SK-N-DZ (cell line): Measurements from ENCODE around the gene RNF225.
"Not testable (repeated sequence)": the region's sequence is repeated elsewhere in the genome, so short reads cannot be mapped to it uniquely, and the experiment has no call there.

Experiments
- DNase-seq: peaks from one replicate; pipeline ENCODE4 v3.0.0-alpha.2; 2015; ENCODE audit warnings: low spot score
- small RNA-seq, 2 experiments: library from RNA; depleted of rRNA; stranded (forward); fragments of <200 nt; gene quantifications; one replicate each; pipeline ENCODE3, GENCODE V24; 2014

The RNF225 gene

DNA sequence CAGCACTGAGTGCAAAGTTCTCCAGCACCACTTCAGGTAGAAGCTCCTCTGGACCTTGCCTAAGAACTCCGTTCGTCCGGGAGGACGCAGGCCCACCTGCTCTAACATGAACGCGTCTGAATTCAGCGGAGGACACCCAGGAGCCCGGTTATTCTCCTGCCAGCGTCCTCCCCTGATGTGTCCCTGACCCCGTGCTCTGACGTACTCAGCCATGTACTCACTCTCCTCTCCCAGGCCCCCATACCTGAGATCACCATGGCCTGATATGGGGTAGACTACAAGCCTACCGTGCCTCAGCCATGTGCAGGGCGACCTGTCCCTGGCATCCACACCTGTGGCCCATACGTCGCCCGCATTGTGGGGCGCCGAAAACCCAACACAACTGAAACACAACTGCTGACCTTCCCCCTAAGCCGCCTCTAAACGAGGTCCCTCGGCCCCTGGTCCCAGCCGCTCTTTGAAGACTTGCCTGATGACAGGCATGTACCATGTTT, 12.2 kb downstream of the RNF225 start:
- DNase-seq: no peak

DNA sequence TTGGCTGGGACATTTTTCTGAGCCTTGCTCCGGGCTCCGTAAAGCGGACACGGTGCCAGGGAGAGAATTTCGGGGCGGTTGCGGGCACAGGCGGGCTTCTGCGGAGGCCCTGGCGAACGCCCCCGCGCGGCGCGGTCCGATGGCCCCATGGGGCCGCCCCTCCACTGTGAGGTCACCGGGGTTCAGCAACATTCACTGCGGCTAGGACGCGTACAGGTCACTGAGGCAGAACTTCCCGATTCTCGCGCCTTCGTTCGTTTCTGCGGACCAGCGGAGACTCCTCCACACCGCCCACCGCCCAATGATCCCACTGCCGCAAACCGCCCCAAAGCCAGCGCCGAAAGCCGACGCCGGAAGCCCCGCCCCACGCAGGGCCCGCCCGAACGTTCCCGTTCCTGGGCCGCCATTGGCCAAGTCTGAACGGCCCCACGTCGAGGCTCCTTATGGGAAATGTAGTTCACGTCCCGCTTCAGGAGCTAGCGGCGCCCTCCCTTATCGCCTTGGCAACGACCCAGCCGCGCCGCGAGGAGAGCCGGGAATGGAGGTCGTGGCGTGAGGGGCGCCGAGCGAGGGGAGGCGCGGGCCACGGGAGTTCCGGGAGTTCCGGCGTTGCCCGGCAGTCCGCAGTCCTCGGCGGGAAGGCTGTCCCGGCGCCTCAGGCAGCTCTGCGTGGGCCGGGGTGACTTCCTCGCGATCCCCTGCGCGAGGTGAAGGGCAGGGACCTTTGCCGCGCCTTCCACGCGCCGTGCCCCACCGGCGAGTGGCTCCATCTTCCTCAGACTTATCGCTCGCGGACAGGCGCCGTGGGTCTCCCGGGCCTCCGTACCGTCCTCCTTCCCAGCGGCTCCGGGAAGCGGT, 12.9 kb downstream of the RNF225 start, which contains the start of gene ZNF584:
Gene ZNF584 (plus strand): TSS at position 498 of the 858 bp plus-strand sequence. CDS start 499 bp downstream, outside the sequence.
- DNase-seq: peak; percentile 89

DNA sequence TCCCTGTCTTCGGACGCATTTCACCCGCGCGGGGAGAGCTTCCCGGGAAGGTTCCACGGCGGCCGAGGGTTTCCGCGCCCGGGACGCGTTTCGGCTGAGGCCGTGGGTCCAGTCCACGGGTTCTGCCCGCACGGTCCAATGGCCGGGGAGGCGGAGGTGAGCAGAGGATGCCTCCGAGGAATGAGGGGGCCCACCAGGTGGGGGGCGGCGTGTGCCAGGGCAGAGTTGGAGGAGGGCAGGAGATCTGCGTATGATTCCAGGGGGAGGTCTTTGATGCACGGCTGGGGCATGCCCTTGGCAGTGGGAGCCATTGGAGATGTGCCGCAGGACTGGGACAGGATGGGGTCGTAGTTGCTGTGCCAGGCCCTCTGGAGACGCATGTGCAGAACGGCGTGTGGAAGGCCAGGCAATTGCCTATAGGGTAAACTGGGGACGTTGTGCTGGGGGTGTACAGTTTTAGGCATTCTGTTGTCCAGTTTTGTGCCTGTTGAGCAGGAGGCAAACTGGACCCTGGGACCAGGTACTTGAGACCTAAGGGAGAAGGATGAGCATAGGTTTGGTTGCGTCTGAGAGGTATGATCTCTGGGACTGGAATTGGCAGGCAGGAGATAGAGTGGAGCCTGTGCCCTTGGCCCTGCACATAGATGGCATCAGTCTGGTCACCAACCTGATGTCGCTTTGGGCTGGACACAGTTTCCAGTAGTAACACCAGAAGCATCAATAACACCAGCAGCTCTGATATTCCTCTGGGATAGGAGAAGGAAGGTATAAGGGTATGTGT, 13.7 kb downstream of the RNF225 start:
- DNase-seq: no peak

DNA sequence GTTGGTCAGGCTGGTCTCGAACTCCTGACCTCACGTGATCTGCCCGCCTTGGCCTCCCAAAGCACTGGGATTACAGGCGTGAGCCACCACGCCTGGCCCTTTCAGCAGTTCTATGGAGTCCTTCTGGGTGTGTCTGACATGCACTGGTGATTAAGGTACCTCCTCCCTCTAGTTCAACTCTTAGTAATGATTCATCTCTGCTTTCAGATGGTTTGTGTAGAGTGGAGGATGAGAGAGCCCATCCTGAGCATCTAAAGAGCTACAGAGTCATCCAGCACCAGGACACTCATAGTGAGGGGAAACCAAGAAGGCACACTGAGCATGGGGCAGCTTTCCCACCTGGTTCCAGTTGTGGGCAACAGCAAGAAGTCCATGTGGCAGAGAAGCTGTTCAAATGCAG, 21.1 kb downstream of the RNF225 start:
- no peak for DNase-seq

DNA sequence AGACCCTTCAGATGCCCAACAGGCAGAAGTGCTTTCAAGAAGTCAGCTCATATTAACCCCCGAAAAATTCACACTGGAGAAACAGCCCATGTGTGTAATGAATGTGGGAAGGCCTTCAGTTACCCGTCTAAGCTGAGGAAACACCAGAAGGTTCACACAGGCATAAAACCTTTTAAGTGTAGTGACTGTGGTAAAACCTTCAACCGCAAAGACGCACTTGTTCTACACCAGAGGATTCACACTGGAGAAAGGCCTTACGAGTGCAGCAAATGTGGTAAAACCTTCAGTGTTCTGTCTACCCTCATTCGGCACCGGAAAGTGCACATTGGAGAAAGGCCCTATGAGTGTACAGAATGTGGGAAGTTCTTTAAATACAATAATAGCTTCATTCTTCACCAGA, 21.6 kb downstream of the RNF225 start:
- no peak for DNase-seq

DNA sequence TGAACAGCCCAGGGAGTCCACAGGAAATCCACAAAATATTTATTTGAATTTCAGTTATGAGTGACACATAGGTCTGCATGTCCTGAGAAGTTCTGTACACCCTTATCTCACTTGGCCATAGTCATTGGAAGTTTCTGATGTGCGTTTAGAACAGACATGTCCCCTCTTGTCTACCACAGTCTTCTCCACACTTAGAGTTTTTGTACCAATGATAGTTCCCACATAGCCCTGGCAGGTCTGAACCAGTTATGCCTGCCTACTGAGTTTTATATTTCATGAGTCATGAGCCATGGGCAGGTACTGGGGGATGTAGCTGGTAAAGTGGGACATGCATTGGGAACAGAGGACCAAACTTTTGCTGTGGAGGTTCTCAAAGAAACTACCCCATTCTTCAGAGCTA, 33.2 kb downstream of the RNF225 start:
- no peak for DNase-seq

DNA sequence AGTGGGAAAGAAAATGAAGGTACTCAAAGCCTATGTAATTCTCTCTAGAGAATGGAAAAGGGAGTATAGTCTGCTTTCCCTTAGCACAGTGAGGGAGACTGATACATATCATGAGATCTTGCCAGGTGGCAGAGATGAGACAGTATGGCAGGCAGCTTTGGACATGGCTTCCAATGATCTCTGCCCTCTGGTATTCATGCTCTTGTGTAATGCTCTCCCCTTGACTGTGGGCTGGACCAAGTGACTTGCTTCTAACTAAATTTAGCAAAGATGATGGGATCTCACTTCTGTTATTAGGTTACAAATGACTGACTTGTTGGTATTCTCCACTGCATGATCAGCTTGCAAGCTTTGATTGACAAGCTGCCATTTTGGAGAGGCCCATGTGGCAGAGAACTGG, 34.3 kb downstream of the RNF225 start:
- no peak for DNase-seq

DNA sequence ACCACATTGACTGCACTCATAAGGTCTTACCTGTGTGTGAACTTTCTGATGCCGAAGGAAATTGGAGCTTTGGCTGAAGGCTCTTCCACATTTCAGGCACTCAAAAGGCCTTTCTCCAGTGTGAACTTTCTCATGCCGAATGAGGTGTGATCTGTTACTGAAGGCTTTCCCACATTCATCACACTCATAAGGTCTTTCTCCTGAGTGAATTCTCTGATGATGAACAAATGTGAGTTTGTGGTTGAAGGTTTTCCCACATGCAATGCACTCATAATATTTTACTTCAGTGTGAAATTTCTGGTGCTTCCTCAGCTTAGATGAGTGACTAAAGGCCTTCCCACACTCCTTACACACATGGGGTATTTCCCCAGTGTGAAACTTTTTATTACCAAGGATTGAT, 38.8 kb downstream of the RNF225 start:
- DNase-seq: no peak

DNA sequence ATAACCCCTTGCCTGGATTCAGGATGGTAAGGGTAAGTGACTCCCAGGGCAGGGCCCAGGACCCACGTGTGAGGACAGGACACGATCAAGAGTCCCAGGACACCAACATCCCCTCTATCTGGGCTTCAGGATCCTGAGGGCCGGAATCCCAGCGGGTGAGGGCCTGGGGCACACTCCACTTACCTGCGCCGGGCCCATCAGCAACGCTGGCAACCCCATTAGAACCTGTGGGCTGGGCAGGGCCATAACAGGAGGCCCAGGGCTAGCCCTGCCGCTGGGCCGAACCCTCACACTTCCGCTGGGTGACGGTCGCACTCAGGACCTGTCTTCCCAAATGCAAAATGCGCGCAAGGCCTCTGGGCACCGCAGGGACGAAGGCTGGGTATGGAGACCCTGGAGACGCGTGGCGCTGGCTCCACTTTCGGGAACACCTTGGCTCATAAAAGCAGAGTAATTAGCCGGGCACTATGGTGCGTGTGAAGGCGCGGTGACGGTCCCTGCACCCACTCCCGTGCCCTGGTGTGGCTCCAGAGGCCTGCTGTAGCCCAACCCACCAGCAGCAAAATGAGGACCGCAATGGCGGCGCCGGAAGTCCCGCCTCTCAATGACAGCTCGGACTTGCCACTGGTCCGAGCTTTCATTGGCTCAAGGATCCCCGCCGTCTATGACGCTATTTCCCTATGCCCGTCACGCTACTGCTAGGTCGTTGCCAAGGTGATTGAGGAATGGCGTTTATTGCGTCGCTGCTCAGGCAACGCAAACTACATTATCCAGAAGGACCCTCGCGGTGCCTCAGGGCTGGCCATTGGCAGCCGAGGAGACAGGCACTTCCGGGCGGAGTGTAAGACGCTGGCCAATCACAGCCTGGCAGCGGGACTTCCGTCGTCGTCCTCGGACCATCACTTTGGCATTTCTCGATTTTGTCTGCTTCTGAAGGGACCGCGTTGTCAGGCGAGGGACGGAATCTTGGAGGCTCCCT, 44.4 kb downstream of the RNF225 start, which contains the start of gene ZNF132:
Gene ZNF132 (minus strand): TSS at position 578 of the 979 bp plus-strand sequence. CDS start 332 bp downstream, at position 246.
- DNase-seq: peak; percentile 98

DNA sequence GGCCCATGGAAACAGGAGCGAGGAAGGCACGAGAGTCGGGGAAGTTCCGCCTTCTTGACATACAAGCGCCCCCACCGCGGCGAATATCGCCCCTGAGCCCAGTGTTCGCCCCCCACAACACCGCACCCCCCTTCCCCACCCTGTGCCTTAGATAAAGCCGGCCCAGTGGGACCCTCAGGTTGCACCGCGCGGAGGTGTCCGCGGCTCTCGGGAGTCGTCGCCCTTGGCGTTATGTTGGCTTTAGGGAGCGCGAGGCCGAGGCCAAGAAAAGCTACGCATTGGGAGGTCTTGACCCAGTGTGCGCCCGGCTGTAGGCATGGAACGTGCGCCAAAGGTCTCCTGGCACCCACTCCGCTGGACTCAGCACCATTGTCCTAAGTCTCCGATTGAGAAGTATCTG, 45.1 kb downstream of the RNF225 start:
- no peak for DNase-seq

DNA sequence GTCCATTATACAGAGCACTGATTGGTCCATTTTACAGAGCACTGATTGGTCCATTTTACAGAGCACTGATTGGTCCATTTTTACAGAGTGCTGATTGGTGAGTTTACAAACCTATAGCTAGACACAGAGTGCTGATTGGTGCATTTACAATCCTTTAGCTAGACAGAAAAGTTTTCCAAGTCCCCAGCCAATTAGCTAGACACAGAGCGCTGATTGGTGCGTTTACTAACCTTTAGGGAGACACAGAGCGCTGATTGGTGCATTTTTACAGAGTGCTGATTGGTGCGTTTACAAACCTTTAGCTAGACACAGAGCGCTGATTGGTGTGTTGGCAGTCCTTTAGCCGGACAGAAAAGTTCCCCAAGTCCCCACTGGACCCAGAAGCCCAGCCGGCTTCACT, 47.5 kb downstream of the RNF225 start:
- DNase-seq: not testable (repeated sequence)

Small RNAs within 50 kb of the gene (small RNA-seq; reads per million reads assigned to genes)
- gene MIR4754 (0 to 0.05 reads per million in 2 experiments), gene RNA5SP473 (0.03 to 0.04 reads per million in 2 experiments)
